ENCODE measurements around the gene SIPA1L2.
"Not testable (repeated sequence)": the region's sequence is repeated elsewhere in the genome, so short reads cannot be mapped to it uniquely, and the experiment has no call there.

SIPA1L2 gene

DNA sequence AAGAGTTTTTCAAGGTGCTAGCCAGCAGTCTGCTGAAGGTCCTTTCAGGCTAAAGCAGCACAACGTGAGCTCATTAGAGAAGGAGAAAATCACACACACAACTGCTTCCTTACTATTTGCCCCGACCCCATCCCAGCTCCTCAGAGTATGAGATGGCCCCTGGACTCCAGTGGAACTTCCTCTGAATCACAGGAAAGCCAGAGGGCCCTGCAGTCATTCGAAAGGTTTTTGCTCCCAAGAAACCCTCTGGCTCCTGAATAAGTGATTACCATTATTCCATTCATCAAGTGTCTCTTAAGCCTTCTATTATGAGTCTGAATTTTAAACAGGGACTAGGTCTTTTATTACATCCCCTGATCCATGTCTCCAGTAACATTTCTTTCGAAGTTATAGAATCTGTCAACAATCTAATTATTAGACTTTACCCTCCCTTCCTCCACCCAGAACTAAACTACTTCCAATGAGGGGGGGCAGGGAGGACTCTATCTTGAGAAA is 14.6 kb downstream of the SIPA1L2 start:
- no peak for DNase-seq (ENCODE audit: low read depth)

DNA sequence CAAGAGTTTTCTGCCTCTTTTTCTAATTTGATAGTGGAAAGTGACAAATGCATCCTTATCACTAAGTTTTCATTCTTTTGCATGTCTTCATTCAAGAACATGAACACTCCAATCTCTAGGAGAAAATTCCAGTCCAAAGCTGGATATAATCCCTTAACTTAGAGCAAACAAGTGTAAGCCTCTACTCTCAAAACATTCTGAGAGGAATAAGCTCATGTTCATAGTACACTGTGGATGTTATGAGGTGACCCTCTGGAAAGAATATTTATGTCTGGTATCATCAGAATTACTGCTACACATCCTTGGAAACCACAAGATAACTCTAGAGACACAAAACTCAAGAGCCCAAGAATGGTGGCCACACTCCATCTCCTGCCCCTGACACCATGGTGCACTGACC is 15.1 kb downstream of the SIPA1L2 start:
- no peak for DNase-seq (ENCODE audit: low read depth)

DNA sequence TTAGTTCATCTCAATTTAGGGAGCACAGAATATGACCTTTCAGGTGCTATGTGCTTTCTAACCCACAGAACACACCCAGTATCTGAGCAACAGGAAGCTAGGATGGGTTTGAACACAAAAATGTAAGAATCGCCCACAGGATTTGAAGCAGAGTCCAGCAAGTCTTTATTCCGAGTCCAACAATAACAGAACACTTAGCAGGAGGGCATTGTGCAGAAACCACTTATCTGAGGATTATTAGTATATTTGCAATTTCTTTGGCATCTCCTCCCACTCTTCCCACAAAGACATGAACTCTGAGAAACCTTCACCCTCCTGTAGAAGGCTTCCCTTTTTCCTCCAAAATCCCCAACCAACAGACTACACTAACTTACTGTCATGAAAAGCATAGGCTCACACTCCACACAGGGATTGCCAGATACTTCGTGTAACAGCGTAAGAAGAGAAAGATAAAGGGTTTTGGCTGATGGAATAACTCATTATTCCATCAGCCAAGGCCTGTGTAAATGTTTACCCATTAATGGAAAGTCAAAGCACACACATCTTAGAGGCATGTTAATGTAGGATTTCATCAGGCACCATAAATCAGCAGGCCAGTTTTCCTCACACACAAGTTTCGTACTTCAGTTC is 16.1 kb downstream of the SIPA1L2 start:
- no peak for DNase-seq (ENCODE audit: low read depth)

DNA sequence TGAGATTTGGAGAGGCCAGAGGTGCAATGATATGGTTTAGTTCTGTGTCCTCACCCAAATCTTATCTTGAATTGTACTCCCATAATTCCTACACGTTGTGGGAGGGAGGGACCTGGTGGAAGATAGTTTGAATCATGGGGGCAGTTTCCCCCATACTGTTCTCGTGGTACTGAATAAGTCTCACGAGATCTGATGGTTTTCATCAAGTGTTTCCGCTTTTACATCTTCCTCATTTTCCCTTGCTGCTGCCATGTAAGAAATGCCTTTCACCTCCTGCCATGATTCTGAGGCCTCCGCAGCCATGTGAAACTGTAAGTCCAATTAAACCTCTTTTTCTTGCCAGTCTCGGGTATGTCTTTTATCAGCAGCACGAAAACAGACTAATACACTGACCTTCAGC is 17.1 kb downstream of the SIPA1L2 start:
- DNase-seq (ENCODE audit: low read depth): not testable (repeated sequence)

DNA sequence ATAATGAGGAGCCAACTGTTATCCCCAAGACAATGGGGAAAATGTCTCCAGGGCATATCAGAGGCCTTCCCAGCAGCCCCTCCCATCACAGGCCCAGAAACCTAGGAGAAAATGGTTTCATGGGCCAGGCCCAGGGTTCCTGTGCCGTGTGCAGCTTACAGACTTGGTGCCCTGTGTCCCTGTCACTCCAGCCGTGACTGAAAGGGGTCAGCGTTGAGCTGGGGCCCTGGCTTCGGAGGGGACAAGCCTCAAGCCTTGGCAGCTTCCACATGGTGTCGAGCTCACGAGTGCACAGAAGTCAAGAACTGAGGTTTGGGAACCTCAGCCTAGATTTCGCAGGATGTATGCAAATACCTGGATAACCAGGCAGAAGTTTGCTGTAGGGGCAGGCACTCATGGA is 18.1 kb downstream of the SIPA1L2 start:
- DNase-seq (ENCODE audit: low read depth): no peak

DNA sequence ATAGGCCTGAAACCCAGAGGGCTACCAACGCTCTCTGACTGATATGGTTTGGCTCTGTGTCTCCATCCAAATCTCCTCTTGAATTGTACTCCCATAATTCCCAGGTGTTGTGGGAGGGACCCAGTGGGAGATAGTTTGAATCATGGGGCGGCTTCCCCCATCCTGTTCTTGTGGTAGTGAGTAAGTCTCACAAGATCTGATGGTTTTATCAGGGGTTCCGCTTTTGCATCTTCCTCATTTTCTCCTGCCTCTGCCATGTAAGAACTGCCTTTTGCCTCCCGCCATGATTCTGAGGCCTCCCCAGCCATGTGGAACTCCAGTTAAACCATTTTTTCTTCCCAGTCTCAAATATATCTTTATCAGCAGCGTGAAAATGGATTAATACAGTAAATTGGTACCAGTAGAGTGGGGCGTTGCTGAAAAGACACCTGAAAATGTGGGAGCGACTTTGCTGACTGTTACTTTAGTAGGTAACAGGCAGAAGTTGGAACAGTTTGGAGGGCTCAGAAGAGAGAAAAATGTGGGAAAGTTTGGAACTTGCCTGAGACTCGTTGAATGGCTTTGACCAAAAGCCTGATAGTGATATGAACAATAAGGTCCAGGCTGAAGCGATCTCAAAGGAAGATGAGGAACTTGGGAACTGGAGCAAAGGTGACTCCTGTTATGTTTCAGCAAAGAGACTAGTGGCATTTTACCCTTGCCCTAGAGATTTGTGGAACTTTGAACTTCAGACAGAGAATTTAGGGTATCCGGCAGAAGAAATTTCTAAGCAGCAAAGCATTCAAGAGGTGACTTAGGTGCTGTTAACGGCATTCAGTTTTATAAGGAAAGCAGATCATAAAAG is 18.8 kb downstream of the SIPA1L2 start:
- DNase-seq (ENCODE audit: low read depth): not testable (repeated sequence)

DNA sequence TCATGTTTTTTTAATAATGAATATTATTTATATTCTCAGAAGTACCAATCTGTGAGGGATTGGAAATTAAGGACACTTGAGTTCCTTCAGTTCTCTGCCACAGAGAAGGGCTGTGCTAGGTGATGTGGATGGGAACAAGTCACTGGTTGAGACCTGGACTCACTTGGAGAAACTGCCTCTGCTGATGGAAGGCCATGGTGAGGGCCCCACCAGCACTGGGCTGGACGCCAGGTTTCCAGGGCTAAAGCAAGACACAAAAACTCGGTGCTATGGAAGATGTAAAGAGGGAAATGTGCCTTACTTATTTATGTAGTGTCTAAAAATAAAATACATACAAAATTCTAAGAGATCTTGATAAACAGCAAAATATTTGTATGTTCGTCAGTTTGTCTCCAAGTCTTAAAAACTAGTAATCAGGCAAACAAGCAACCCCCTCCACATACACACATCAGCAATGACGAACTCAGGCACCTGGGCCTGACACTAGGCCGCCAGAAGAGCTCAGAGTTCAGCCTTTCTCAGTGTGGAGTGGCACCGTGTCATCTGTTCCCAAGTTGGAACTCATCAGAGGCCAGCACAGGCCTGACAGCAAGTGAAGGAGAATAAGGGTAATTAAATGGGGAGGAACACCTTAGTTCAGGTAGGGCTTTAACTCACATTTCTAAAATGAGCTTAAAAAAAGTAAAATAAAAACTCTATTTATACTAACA is 19.6 kb downstream of the SIPA1L2 start:
- no peak for DNase-seq (ENCODE audit: low read depth)

DNA sequence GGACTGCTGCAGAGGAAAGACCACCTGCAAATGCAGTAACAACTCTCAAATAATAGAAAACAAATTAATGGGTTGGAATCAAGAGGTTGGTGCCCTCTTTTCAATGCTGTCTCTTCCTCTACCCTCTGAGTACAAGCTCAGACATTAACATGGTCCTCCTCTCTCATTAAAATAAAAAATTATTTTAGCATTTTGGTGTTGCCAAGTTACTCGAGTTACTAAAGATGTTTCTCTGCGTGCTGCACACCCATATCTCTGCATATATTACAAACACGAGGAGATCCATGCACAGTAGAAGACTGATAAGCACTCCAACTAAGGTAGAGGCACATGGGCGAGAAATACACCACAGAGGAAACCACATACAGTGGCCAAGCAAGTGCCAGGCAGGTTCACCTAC is 21.5 kb downstream of the SIPA1L2 start:
- no peak for DNase-seq (ENCODE audit: low read depth)

DNA sequence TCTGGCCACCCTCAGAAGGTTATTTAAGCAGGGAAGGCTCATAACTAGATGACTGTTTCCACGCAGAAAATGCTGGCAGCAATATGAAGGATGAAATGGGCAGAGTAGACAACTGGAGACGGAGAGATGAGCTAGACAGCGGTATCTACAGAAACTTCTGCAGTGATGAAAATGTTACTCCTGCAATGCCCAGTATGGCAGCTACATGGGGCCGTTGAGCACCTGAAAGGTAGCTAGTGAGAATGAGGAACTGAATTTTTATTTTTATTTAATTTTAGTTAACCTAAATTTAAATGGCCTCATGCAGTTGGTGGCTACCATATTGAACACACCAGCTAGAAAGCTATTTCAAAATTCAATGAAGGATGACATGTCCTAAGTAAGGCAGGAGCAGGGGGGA is 27.3 kb downstream of the SIPA1L2 start:
- DNase-seq (ENCODE audit: low read depth): no peak

DNA sequence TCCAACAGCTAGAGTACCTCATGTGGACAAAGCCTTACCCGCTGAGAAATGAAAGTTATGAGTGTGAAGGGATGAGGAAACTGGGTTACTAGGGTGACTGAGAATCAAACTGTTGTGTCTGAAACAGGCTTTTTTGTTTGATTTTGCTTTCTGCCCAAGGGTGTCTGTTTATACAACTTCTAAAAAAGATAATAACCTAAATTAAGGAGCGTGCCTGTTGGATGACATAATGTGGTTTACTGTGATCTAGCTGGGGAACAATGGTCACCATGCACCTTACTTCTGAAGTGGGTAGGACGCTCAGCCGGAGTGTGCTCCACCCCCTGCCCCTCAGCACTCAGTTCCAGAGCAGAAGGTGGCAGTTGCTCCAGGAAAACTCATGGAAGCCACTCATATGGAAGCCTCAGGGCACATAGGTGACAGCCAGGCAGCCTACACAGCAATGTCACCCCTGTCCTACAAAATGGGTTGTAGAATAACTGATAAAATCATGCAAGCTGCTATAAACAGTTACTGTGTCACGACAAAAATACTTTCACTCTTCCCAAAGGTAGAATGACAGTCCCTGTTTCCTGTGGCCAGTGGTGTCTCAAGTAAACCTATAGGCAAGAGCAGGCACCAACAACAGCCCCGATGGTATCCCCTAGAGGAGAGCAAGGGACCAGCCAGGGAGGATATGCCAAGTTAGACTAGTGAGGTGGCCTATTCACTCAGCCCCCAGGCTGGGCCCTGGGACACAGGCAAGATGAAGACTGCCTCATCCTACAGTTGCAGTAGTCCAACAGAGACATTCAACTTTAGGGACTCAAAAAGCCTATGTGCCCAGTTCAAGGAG is 29.3 kb downstream of the SIPA1L2 start:
- no peak for DNase-seq (ENCODE audit: low read depth)

DNA sequence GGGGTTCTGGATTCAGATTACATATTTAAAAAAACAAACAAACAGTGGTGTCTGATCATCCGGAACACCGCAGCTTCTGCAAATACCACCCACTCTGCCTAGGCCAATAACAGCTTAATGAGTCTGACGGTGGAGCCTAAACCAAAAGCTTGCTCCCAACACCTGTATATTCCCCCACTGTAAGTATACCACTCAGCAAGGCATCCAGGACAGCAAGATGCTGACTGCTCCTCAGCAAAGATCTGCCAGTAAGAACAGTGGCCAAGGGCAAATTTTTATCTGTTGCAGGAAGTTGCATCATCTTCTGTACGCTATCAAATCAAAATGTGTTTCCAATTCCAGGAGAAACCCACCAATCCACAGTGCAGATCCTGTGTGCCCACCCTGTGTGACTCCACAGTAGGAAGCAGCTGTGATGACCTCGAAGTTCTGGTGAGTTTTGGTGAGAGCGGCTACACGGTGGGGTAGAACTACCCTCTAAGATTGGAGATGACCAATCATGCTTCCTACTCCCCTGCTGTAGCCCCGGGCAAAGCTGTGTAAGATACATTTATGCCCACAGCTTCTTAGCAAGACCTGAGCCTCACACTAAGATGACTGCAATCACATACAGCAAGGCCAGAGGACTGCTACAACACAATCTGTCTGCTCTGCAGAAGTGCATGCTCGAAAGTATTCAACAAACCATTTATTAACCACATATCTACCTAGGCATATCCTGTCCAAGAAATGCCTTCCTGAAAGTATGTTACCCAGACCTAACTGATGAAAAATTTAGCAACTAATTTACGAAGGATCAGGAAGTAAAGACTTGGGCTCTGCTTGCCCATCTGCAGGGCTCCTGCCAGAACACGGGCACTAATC is 30.5 kb downstream of the SIPA1L2 start:
- no peak for DNase-seq (ENCODE audit: low read depth)

DNA sequence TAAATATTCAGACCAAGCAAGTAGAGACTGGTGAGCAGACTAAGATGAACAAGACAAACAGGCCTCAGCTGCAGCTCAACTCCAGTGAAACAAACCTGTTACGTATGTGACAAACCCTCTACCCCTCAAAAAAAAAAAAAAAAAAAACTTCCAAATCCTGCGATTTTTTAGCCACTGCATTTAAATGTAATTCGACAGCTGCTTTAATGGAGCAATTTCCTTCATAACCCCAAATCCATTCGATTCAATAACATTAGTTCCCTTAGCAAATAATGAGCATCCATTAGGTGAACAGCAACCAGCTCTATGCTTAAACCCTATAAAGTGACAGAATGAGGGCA is 31.1 kb downstream of the SIPA1L2 start:
- DNase-seq (ENCODE audit: low read depth): no peak

DNA sequence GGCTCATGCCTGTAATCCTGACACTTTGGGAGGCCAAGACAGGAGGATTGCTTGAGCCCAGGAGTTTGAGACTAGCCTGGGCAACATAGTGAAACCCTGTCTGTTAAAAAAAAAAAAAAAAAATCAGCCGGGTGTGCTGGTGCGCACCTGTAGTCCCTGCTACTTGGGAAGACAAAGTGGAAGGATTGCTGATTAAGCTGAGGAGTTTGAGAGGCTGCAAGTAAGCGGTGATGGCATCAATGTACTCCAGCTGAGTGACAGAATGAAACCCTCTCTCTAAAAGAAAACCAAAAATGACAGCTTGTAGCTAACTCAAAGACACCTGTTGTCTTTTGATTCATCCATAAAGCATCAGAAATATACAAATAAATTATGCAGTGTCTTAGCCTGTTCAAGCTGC is 31.8 kb downstream of the SIPA1L2 start:
- no peak for DNase-seq (ENCODE audit: low read depth)

DNA sequence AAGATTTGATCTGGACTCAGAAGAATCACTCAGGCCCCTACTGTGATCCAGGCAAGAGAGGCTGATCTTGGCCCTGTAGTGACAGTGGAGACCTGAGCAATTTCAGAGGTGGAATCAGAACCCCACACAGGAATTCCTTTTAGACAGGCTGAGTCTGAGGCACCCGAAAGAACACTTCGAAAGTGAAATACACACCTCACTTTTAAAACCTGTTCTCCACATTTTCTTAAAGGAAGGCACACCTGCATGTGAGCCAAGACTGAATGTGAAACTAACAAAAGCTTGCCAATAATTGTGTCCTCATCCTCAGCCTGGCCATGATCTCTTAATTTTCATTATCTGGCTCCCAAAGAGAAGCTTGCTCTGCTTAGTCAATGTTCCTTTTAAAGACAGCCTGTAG is 32.2 kb downstream of the SIPA1L2 start:
- no peak for DNase-seq (ENCODE audit: low read depth)

DNA sequence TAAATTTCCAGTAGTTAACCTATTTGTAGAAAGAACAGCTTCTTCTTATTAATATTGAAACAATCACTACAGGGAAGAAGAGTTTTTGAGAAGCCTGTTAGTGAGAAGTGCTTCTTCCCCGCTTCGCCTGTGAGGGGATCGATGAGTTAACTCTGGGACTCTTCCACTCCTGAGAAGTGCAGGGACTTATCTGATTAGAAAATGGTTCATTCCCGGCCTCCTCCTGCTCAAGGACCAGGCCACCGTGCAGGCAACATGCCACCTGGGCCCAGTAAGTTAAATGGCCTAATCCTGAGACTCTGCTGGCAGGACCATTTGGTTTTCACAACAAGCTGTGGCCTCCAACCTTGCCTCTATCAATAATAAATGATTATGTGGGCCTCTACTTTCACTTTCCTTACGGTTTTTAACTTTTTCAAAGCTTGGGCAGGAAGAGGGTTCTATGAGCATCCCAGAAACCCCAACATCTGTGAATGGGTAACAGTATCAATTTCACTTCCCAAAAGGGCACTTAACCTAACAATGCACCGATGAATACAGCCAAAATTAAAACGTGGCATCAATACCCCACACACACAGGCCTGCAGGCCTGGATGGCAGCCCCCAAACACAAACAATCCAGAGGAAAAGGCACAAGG is 33.1 kb downstream of the SIPA1L2 start:
- no peak for DNase-seq (ENCODE audit: low read depth)

DNA sequence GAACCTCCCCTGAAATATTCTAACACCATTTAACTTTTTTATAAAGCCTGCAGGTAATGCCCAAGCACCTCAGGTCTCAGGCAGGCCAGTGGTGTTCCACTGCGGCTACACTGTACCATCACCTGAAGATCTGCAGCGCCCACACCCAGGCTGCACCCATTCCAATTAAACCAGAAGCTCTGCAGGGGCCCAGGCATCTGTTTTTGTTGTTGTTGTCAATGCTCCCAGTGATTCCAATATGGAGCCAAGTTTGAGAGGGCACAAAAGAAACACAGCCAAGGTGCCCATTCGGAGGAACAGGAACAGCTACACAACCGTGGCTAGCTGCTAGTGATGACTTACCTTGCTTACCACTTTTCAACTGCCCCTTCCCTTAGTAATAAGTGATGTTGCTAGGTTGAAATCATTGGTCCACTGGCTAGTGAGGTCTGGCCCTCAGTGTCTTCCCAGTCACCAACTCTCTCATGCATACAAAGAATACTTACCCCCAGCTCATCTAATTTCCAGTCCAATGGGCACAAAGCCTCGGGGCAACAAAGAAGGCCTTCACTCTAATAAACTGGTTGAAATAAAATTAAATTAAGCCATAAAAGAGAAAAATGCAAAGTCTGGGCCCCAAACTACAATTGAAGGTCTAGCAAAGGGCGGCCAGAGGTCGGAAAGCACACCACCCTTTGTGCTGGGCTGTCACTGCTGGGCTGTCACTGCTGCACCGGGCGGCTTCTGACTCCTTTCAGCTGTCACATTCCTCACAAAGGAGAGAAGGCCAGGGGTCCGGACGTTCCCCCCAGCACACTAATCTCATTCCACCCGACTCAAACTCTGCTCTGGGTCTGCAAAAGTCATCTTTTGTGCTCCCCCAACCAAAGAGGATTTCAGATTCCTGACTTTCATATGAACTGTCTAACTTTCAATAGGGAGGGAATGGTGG is 34.9 kb downstream of the SIPA1L2 start:
- no peak for DNase-seq (ENCODE audit: low read depth)

DNA sequence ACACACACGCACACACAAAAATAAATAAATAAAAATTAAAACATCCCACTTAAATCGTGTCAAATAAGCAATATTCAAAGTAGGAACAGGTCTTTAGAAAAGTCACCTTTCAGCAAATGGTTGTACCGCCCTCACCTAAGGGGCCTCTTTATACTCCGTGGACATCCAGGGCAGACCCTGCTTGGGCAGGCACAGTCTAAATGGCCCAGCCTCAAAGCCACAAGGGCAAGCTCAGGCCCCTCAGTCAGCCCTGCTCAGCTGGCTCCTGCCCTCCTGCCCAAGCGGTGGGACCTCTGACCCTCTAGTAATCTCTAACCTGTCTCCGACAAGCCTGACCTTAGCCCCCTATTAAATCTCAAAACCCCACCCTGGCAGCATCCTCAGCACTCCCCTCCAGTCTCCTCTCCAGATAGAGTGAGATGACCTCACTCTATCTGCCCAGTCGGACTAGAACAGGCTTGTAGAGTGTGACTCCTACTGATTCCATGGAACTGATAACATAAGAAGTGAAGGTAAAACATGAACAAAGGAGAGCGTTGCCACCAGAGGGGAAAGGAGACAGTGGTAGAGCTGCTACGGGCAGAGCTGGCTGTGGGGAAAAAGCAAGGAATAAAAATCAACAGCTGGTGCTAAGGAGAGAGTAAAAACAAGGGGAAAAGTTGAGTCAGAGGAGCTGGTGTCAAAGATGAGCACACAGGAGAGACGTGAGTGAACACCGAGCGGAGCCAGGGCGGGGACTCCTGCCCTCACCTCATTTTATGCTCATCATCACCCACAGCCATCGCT is 36.0 kb downstream of the SIPA1L2 start:
- DNase-seq (ENCODE audit: low read depth): no peak

DNA sequence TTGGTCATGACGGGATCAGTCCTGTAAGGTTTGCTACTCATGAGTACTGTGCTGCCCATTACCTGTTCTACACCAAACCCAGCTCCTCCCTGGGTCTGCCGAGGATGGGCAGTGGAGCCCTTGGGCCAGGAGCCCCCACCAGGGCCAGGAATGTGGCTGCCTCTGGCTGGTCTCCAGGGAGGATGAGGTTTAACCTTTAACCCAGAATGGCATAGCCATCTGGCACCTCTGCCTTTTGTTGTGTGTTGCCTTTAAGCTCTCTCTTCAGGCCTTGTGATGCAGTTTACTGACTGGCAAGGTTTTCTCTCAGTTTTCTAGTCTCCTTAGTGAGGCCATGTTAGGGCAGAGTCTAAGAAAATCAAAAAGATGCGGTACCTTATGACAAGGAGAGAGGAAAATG is 38.6 kb downstream of the SIPA1L2 start:
- no peak for DNase-seq (ENCODE audit: low read depth)

DNA sequence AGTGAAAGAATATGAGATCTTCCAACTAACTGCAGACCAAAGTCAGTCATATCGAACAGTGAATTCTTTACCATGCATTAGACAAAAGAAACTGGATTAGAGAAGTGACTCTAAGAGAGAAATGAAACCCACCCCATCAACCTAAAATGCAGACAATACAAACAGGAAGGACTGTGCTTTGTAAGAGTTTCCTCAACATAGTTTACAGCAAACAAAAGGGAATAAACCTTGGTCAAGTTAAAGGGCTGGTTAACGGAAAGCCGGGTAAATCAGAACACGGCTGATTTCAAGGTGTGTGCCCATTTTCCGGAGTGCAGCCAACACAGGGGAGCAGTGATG is 39.2 kb downstream of the SIPA1L2 start:
- no peak for DNase-seq (ENCODE audit: low read depth)
